ENCODE measurements around the gene CRIM1.

GRCh38 chr2:36513661-36514060 lies 158.1 kb downstream of the CRIM1 start:
- TF ChIP-seq CTCF (IDR thresholded peaks at IDR 0.05; ENCODE audit: low read depth, low read length, missing input control) (no peak), GABPA (IDR thresholded peaks at IDR 0.05 in 1 of 2, conservative IDR thresholded peaks at IDR 0.05 in 1 of 2) (no peak), ATF3 (IDR thresholded peaks at IDR 0.05) (no peak), RAD21 (IDR thresholded peaks at IDR 0.05) (no peak), HNF4G (IDR thresholded peaks at IDR 0.05) (no peak), TAF1 (conservative IDR thresholded peaks at IDR 0.05) (no peak), JUND (IDR thresholded peaks at IDR 0.05) (no peak), SP1 (IDR thresholded peaks at IDR 0.05) (no peak), YY1 (IDR thresholded peaks at IDR 0.05) (no peak), EGR1 (IDR thresholded peaks at IDR 0.05; ENCODE audit: low read depth in 2 of 2) (no peak), ZBTB33 (IDR thresholded peaks at IDR 0.05) (no peak), MAX (IDR thresholded peaks at IDR 0.05) (no peak), FOXA1 (IDR thresholded peaks at IDR 0.05) (no peak)
